Measurements from ENCODE around the gene ZBTB17. TPM values are rescaled to one million over a fixed set of nuclear protein-coding genes. Genes with fewer than 3 reads are reported as not detected.
A peak's percentile ranks its signal among the peaks of the same experiment; 100 is the strongest.

ZBTB17 gene
- total RNA-seq, 1 donor from 2014 or later: 155 TPM

- no peak for TF ChIP-seq CTCF (IDR thresholded peaks at IDR 0.05)
- Histone ChIP-seq H3K4me1 (peaks cover 54 to 64% of the 10 kb centered on the region in 2 donors), H3K27ac (peak overlapping the region; percentile 96 to 98), H3K9me3 (no peaks in the 10 kb centered on the region), H3K27me3 (no peaks in the 10 kb centered on the region), H3K4me3 (peak overlapping the region; percentile 12 to 51), H3K36me3 (peaks cover 32 to 44% of the 10 kb centered on the region in 2 donors)
- DNase-seq (ENCODE audit: low spot score in 2 of 2): peak; percentile 58 to 97
- intact Hi-C loops (cut with DNase I): loop anchor here (1.0 to 5.0 kb wide), 3 partner anchors 115 to 162 kb away; no protein-coding TSS in a partner anchor
Observed at GRCh38 chr1:15948595-15949452, 27.1 kb downstream of the ZBTB17 start.

DNA sequence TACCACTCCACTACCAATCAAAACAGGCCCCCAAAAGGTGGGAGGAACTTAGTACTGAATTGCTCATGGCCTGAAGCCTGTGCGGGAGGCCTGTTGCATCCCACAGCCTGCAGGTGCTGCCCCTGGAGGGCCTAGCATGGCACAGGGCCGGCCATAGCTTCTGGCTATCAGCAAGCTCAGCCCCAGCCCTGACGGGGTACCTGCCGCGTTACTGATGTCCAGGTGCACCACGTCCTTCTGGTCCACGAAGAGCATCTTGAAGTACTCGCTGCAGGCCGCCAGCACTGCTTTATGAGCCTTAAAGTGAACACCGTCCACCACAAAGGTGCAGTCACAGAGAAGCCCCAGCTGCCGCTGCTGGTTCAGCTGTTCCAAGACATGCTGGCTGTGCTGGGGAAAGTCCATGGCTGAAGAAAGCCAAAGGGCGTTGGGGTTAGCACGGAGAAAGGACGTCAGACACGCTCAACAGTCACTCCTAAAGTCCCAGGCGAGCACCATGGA is 27.8 kb downstream of the ZBTB17 start:
- H3K27ac ChIP-seq: peak overlapping the region; percentile 96 to 98
- DNase-seq (ENCODE audit: low spot score in 2 of 2): peak in 1 of 2 donors; percentile 68
- no peaks in the 10 kb centered on the region for H3K9me3 ChIP-seq
- peaks cover 39 to 51% of the 10 kb centered on the region in 2 donors for H3K36me3 ChIP-seq
- H3K27me3 ChIP-seq: no peaks in the 10 kb centered on the region
- peak overlapping the region in 1 of 2 donors; percentile 20 for H3K4me3 ChIP-seq
- H3K4me1 ChIP-seq: peaks cover 47 to 57% of the 10 kb centered on the region in 2 donors
- TF ChIP-seq CTCF (IDR thresholded peaks at IDR 0.05): no peak
- intact Hi-C loops (cut with DNase I): loop anchor here (5.0 kb wide), 1 partner anchor 161 kb away; no protein-coding TSS in a partner anchor

- H3K27ac ChIP-seq: peak overlapping the region; percentile 96 to 98
- DNase-seq (ENCODE audit: low spot score in 2 of 2): peak in 1 of 2 donors; percentile 59
- no peak for TF ChIP-seq CTCF (IDR thresholded peaks at IDR 0.05)
- intact Hi-C loops (cut with DNase I): loop anchor here (5.0 kb wide), 1 partner anchor 160 kb away; no protein-coding TSS in a partner anchor
- no peaks in the 10 kb centered on the region for H3K9me3 ChIP-seq
- peak overlapping the region in 1 of 2 donors; percentile 20 for H3K4me3 ChIP-seq
- peaks cover 41 to 51% of the 10 kb centered on the region in 2 donors for H3K4me1 ChIP-seq
- peaks cover 45 to 57% of the 10 kb centered on the region in 2 donors for H3K36me3 ChIP-seq
- no peaks in the 10 kb centered on the region for H3K27me3 ChIP-seq
Observed at GRCh38 chr1:15947382-15948090, 28.4 kb downstream of the ZBTB17 start.

DNA sequence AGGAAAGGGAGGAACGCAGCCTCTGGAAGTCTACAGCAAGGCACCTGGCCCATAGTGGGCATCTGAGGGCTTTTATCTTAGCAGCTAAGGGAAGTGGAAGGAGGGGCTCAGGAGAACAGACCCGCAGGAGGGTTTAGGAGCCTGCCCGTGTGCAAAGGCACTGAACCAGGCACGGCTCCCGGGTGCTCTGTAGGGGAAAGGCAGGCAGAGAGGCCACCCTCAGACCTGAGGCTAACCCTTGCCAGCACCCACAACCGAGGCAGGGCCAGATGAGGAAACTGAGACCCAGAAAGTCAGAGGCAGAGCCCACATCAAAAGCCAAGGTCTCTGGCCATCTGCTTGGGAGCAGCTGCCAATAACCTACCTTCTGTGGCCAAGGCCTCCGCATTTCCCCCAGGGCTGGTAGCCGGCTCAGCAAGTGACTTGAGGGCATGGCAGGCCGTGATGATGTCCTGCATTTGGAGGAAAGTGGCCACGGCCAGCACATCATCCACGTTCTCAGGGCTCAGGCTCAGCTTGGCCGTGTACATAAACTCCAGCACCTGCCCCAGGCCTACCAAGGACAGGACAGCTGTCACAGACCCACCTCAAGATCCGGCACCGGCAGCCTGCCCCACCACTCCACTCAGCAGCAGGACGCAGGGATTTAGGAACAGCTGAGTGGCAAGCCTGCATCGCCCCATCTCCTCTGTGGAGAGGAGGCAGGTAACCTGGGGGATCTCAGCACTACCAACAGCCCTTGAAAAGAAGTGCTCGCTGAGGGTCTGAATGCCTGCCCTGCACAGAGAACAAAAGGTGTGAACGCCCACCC is 29.1 kb downstream of the ZBTB17 start:
- TF ChIP-seq CTCF (IDR thresholded peaks at IDR 0.05): no peak
- DNase-seq (ENCODE audit: low spot score in 2 of 2): peak in 1 of 2 donors; percentile 61
- H3K27ac ChIP-seq: peak overlapping the region; percentile 96 to 98
- no peak overlapping the region for H3K4me3 ChIP-seq
- no peaks in the 10 kb centered on the region for H3K27me3 ChIP-seq
- intact Hi-C loops (cut with DNase I): loop anchor here (5.0 kb wide), 1 partner anchor 159 kb away; no protein-coding TSS in a partner anchor
- peaks cover 53 to 65% of the 10 kb centered on the region in 2 donors for H3K36me3 ChIP-seq
- H3K4me1 ChIP-seq: peaks cover 33 to 44% of the 10 kb centered on the region in 2 donors
- no peaks in the 10 kb centered on the region for H3K9me3 ChIP-seq
